ENCODE results near the gene DESI2.
"Not testable (repeated sequence)": the region's sequence is repeated elsewhere in the genome, so short reads cannot be mapped to it uniquely, and the experiment has no call there.

The DESI2 gene

DNA sequence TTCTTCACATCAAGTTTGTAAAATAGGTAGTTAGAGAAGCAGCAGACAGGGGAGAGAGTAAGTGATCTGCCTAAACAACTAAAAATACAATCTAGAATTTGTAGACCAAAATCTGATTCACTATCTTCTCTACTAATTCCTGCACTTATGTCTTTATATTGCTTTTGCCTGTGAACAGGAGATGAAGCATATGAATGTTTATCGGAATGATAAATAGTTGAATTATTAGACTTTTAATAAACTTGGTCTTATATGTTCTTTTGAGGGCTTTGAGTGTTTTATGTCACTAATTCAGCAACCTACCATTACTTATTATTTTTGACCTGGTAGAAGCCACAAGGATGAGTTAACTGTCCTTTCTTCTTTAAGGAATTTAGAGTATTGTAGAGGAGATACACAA, 2.3 kb downstream of the DESI2 start:
- DNase-seq = no peak

DNA sequence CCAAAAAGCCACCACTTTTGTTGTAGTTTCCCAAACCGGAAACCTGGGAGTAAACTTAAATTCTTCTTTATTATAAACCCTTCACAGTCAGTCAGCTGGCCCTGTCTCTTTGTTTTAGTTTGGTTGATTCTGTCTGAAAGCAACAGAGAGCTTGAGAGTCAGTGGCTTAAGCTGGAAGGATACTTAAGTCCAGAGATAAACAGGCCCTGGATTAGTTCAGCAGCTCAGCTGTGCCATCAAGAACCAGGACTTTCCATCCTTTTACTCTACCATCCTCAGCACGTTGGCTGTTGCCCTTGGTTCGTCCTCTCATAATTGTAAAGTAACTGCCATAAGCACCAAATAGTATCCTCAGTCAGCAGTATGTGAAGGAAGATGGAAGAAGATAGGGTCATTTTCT, 4.5 kb downstream of the DESI2 start:
- no peak for DNase-seq

GRCh38 chr1:244659694-244660093, 6.8 kb downstream of the DESI2 start:
- DNase-seq = no peak

DNA sequence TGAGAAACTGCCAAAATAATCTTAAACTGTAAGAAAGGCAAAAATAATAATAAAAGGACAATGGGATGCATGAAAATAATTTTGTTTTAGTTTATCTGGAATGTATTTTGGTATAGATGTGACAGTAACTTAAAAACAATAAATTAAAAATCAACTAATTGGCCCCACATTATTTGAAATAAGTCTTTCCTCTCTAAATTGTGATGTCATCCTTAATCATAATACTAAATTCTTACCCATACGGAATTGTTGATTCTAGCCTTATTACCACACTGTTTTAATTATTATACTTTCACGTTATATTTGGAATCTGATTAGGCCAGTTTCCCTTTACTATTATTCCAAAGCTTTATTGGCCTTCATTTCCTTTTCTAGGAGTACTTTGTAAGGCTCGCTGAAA, 7.7 kb downstream of the DESI2 start:
- DNase-seq = no peak

- DNase-seq = not testable (repeated sequence)
These were observed 8.8 kb downstream of the DESI2 start for GRCh38 chr1:244661569-244662312.

GRCh38 chr1:244662599-244662998, 9.7 kb downstream of the DESI2 start:
- DNase-seq = no peak

DNA sequence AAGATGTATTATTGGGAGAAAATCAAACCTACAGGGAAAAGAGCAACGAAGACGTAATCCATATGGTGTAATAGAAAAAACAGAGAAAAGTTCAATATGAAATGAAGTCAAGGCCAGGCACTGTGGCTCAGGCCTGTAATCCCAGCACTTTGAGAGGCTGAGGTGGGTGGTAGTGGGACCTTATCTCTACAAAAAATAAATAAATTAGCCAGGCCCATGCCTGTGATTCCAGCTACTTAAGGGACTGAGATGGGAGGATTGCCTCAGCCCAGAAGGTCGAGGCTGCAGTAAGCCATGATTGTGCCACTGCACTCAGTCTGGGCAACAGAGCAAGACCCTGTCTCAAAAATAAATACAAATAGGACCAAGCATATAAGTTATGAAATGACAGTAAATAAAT, 11.4 kb downstream of the DESI2 start:
- no peak for DNase-seq

GRCh38 chr1:244665771-244666217, 12.9 kb downstream of the DESI2 start:
- DNase-seq = no peak

GRCh38 chr1:244666672-244667418, 13.9 kb downstream of the DESI2 start:
- DNase-seq = not testable (repeated sequence)

DNA sequence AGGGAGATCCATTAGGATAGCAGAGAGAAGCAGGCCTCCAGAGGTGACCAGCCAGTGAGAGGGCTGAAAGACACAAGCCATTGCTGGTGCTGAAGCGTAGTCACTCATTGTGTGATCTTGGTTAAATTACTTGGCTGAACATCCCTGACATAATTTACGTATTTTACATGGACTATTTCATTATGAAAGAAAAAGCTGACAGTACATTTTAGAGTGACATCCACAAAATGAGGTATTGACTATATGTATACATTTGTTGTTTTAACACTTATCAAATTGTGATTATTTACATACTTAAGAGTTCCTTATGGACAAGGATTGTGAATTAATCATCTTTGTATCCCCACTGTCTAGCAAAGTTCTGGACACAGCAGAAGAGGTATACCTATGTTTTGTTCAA, 14.9 kb downstream of the DESI2 start:
- no peak for DNase-seq

GRCh38 chr1:244672946-244673682, 20.2 kb downstream of the DESI2 start:
- no peak for DNase-seq

- DNase-seq = no peak
These were observed 21.5 kb downstream of the DESI2 start for GRCh38 chr1:244674446-244674845.

DNA sequence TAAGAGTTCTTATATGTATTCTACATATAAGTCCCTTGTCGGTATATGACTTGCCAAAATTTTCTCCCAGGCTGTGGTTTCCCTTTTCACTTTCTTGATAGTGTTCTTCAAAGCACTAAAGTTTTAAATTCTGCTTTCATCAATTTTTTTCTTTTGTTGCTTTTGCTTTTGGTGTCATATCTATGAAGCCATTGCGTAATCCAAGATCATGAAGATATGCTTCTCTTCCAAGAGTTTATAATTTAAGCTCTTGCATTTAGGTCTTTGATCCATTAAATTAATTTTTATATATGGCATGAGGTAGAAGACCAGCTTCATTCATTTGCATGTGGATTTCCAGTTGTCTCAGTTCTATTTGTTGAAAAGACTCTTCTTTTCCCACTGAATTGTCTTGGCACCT, 22.2 kb downstream of the DESI2 start:
- no peak for DNase-seq

DNA sequence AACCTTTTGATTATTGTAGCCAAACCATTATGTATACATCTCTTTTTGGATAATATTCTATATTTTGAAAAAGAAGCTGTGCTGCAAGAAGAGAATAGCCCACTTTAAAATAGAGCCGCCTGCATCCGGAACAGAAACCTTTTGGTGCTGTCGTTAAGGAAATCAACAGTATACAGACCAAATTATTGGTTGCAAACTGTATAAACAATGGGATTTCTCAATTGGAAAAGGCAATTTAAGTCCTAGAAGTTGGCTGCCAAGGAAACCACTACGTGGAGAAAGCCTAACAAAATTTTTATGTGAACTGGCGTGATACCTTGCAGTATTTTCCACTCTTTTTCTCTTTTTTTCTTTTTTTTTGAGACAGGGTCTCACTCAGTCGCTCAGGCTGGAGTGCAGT, 25.8 kb downstream of the DESI2 start:
- DNase-seq = no peak

GRCh38 chr1:244680667-244681066, 27.7 kb downstream of the DESI2 start:
- no peak for DNase-seq

- DNase-seq = not testable (repeated sequence)
These were observed 29.2 kb downstream of the DESI2 start for GRCh38 chr1:244682087-244682486.

DNA sequence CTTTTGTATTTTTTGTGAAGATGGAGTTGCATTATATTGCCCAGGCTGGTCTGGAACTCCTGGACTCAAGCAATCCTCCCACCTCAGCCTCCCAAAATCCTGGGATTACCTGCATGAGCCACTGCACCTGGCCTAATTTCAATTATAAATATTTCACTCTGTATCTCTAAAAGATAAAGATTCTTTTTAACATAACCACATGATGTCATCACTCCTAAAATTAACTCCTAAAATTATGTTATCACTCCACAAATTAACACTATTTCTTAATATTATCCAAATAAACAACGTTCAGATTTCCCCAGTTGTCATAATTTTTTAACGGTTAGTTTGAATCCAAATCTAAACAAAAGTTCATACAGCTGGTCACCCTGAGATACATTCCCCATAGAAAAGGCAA, 43.0 kb downstream of the DESI2 start:
- no peak for DNase-seq

DNA sequence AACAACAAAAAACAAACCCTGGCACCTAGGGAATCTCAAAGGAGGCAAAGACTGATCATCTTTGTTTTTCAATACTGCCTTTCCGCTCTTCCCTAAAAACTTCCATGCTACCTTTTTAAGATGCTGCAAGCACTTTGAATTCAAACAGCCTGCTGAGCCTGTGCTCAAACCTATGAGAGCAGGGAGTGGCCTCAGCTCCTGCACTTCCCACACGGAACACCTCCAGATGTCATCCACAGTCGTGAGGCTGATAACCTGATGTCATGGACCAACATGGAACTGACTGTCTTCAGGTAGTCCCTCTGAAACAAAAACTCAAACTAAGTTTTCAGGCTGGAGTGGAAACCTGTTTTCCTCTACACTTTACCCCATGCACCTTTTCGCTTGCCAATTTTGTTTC, 46.8 kb downstream of the DESI2 start:
- no peak for DNase-seq

DNA sequence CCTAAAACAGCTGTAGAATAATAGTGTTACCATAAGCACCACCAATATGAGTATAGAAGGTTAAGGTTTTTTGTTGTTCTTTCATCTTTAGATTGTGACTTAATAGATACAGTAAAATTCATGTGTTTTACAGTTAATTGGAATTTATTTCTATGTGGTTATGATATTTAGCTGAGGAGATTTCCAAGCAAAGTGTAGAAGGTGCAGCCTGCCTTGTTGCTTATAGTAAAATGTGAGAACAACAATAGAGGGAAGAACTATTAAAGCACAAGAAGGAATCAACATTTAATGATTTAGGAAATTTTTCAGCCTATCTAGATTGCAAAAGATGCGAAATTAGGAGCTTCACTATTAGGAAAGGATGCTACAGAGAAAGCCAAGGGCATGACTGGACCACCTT, 47.9 kb downstream of the DESI2 start:
- no peak for DNase-seq

DNA sequence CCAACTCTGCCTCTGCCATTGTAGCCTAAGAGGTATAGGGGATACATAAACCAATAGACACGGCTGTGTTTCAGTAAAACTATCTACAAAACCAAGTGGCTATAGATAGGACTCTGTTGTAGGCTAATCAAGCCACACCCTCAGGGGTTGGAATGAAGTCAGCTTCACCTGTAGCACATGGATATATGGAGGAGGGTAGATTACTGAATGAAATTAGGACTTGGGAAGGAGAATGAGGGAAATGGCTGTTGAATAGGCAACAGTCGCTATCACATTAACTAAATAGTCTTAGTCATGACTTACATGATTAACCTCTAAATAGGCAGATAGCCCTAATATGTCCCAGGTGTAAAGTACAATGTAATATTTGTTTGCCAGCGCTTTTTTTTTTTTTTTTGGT, 49.7 kb downstream of the DESI2 start:
- DNase-seq = no peak

- DNase-seq = no peak
These were observed 51.2 kb downstream of the DESI2 start for GRCh38 chr1:244704107-244704506.

GRCh38 chr1:244705261-244706234, 52.6 kb downstream of the DESI2 start:
- DNase-seq = no peak

DNA sequence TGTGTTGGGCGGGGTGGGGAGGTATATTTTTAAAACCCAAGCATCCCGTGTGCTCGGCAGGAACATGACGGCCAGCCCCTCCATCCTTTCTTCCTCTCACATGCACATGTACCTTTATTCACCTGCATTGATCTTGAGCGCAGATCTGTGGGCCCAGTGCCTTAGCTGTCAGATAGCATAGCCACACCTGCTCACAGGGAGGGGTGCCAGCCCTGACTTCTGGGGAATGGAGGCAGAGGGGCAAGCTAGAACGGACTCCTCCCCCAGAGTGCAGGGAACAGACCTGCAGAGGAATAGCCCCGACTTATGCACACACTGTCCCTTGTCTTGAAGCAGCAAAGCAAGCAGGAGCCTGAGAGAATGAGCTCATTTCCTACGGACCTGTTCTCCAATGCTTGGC, 56.1 kb downstream of the DESI2 start:
- DNase-seq = no peak
